GM12891 (cell line): Measurements from ENCODE around the gene KDM4C.

Experiments used
- POLR2A ChIP-seq: IDR thresholded peaks from 2 replicates; pipeline ENCODE4 v1.6.1; 2011; ENCODE audit warnings: low read depth, low read length, control low read depth
- POLR2AphosphoS5 ChIP-seq: IDR thresholded peaks from 2 replicates; pipeline ENCODE4 v1.6.1; 2011; ENCODE audit warnings: low read depth, low read length, control low read depth

DNA sequence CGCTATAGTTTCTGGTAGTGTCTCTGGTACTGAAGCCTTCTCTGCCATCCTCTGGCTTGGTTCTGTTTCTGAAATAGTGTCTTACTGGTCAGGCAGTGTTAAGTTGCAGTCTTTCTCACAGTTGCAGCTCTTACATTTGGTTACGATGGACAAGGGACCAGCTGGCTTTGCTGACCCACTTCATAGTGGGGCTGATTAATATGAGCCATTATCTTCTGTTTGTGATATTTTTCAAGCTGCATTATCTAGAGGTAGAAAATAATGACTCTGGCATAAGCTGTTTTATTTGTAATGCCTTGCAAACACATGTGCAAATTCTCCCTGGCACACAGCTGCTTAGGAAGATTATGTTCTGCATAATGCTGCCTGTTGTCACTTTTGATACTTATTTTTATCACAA lies 199.1 kb downstream of the KDM4C start:
- no peak for TF ChIP-seq POLR2A
- TF ChIP-seq POLR2AphosphoS5 = no peak
